Skin epidermis (tissue), 12 donors: ENCODE measurements around the gene PBX4.

Experiments used
- H3K27ac ChIP-seq, 21 experiments: fragments of 200-600 bp; sonication (generic) in 11 of 21; one replicate each; pipeline ENCODE4 v1.5.0; 2020; ENCODE audit warnings: mild to moderate bottlenecking in 3 of 21, inconsistent platforms in 2 of 21, moderate library complexity in 2 of 21
- H3K4me3 ChIP-seq, 7 experiments: fragments of 200-600 bp; sonication (generic) in 2 of 7; one replicate each; pipeline ENCODE4 v1.5.0; 2020; ENCODE audit warnings: inconsistent platforms in 2 of 7, mild to moderate bottlenecking in 2 of 7, moderate library complexity in 1 of 7

PBX4 gene

GRCh38 chr19:19531951-19532805 lies 86.3 kb downstream of the PBX4 start:
- no peak overlapping the region for H3K27ac ChIP-seq
- no peak overlapping the region for H3K4me3 ChIP-seq

- H3K4me3 ChIP-seq = no peak overlapping the region
- H3K27ac ChIP-seq = peak overlapping the region in 1 of 21 experiments; percentile 10
Measured at GRCh38 chr19:19530889-19531288, 87.6 kb downstream of the PBX4 start.

- H3K4me3 ChIP-seq = no peak overlapping the region
- H3K27ac ChIP-seq = no peak overlapping the region
Measured at GRCh38 chr19:19530423-19530804, 88.1 kb downstream of the PBX4 start.

DNA sequence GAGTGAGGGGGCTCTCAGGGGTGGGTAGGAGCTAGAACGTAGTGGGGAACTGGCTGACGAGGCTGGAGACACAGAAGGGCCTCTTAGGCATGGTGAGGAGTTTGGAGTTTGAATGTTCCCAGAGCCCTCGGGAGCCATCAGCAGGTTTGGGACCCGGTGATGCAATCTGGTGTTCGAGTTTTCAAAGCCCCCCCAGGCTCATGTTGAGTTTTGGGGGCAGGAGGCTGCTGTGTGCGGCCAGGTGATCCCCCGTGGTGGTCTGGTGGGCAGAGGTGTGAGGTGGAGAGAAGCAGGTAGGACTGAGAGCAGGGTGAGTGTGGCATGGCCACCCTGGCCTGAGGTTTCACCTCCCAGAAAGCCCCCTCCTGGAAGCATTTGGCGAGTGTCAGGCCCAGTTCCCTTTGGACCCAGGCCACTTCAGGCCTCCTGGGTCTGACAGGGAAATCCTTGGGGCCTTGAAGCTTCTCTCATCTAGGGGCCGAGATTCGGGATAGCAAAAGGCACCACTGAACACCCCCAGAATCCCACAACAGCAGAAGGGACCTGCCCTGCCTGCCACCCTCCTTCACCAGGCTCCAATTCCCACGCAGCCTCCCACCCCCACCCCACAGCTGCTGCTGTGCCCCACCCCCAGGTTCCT lies 88.6 kb downstream of the PBX4 start:
- no peak overlapping the region for H3K27ac ChIP-seq

GRCh38 chr19:19528721-19529490 lies 89.6 kb downstream of the PBX4 start, which contains the start of gene YJEFN3:
Gene YJEFN3 (plus strand): TSS chr19:19528911. CDS start chr19:19528933, 22 bp downstream.
- no peak within 1 kb of the TSS for H3K27ac ChIP-seq
- no peak within 1 kb of the TSS for H3K4me3 ChIP-seq

More for the DNA sequence above, 88.6 kb downstream of the PBX4 start:
- no peak overlapping the region for H3K4me3 ChIP-seq

GRCh38 chr19:19527674-19528625 lies 90.5 kb downstream of the PBX4 start:
- no peak overlapping the region for H3K27ac ChIP-seq
- H3K4me3 ChIP-seq = no peak overlapping the region

DNA sequence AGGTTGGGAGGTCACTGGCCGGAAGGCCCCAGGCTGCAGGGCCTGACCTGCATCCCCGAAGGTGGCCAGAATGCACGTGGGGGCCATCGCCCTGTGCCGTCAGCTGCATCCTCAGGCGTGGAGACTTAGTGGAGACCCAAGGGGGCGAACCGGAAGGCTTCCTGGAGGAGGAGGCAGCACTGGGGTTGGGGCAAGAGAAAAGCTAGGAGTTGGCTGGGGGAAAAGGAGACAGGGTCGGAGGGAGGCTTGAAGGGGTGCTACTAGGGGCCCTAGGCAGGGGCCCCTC lies 91.2 kb downstream of the PBX4 start:
- H3K27ac ChIP-seq = no peak overlapping the region
- no peak overlapping the region for H3K4me3 ChIP-seq

DNA sequence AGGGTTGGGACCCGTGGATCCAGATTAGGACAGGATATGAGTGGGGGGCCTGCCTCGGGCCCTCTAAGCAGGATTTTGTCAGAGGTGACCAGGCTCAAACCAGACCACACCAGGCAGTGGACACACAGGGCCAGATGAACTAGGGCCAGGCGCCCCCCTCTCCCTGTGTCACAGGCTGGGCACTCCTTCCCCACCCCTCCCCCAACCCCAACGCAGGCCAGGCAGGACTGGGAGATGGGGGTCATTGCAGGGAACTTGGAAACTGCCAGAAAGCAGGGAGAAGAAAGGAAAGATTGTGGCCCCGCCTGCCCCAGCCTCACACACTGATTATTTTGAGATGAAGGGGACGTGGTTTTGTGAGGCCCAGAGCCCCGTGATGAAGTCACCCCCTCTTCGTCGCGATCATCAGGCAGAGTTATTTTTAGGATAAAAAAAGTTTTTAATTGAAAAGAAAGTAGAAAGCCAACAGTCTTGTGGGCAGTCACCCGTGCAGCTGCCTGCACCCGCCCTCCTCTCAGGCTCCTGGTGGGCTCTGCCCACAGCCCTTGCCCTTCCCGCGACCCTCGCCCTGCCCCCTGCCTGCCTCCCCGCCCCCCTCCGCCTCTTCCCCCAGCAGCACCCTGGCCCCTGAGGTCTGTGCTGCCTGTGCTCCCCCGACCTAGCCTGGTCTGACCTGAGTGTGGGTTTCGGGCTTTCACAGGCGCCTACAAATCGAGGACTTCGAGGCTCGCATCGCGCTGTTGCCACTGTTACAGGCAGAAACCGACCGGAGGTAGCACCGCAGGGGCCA lies 91.7 kb downstream of the PBX4 start:
- no peak overlapping the region for H3K4me3 ChIP-seq
- no peak overlapping the region for H3K27ac ChIP-seq

DNA sequence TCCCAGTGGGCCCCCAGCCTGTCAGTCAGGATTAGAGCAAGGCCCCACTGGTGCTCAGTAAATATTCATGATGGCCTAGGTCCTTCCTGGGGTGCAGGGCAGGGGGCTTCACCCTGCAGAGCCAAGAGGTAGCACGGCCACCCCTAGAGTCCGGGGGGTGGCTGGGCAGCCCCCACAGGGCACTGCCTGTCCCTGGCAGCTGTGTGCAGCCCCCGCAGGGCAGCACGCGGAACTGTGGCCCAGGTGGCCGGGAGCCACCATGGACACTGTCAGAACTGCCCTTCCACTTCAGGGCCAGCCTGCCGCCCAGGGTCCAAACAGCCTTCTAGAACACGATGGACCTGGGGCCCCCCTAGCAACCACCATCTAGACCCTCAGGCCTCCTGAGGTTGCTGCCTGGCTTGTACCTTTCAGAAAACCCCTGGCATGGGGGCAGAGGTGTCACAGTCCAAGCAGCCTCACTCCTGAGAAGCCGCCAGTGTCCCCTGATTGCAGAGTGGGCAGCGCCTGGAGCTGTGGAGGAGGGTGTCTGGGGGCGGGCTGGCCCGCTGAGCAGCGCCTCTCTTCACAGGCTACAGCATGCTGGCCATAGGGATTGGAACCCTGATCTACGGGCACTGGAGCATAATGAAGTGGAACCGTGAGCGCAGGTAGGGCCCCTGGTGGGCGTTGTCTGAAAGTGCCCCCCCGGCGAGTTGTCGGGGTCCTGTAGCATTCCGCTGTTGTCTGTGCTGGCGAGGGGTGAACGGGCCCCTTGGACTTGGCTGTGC lies 92.7 kb downstream of the PBX4 start:
- no peak overlapping the region for H3K4me3 ChIP-seq
- no peak overlapping the region for H3K27ac ChIP-seq

GRCh38 chr19:19524053-19524452 lies 94.4 kb downstream of the PBX4 start:
- no peak overlapping the region for H3K27ac ChIP-seq

DNA sequence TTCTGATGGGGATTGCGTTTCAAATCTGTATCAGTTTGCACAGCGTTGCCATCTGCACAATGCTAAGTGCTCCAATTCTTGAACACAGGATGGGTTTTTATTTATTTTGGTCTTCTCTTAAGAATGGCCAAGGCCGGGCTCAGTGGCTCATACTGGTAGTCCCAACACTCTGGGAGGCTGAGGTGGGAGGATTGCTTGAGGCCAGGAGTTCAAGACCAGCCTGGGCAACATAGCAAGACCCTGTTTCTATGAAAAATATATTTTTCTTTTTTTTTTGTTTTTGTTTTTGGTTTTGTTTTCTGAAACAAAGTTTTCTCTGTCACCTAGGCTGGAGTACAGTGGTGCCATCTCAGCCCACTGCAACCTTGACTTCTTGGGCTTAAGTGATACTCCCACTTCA lies 95.3 kb downstream of the PBX4 start:
- no peak overlapping the region for H3K27ac ChIP-seq

More at GRCh38 chr19:19524053-19524452, 94.4 kb downstream of the PBX4 start:
- no peak overlapping the region for H3K4me3 ChIP-seq

DNA sequence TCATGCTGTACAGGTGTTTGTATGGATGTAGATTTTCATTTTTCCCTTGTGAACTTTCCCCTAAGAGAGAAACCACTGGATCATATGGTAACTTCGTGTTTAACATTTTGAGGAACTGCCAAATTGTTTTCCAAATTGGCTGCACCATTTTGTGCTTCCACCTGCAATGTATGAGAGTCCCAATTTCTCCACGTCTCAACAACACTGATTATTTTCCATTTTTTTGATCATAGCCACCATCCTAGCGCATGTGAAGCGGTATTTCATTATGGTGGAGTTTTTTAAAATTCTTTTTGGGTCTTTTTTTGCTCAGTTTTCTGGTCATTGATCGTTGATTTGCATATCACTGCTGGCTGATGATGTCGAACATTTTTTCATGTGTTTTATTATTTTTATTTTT lies 97.5 kb downstream of the PBX4 start:
- Histone ChIP-seq H3K27ac (no peak overlapping the region), H3K4me3 (no peak overlapping the region)

More for the DNA sequence above, 95.3 kb downstream of the PBX4 start:
- no peak overlapping the region for H3K4me3 ChIP-seq

GRCh38 chr19:19517235-19517619 lies 101.3 kb downstream of the PBX4 start:
- peak overlapping the region in 1 of 21 experiments; percentile 88 for H3K27ac ChIP-seq
- peak overlapping the region in 3 of 7 experiments; percentile 69 to 73 (median 71) for H3K4me3 ChIP-seq

DNA sequence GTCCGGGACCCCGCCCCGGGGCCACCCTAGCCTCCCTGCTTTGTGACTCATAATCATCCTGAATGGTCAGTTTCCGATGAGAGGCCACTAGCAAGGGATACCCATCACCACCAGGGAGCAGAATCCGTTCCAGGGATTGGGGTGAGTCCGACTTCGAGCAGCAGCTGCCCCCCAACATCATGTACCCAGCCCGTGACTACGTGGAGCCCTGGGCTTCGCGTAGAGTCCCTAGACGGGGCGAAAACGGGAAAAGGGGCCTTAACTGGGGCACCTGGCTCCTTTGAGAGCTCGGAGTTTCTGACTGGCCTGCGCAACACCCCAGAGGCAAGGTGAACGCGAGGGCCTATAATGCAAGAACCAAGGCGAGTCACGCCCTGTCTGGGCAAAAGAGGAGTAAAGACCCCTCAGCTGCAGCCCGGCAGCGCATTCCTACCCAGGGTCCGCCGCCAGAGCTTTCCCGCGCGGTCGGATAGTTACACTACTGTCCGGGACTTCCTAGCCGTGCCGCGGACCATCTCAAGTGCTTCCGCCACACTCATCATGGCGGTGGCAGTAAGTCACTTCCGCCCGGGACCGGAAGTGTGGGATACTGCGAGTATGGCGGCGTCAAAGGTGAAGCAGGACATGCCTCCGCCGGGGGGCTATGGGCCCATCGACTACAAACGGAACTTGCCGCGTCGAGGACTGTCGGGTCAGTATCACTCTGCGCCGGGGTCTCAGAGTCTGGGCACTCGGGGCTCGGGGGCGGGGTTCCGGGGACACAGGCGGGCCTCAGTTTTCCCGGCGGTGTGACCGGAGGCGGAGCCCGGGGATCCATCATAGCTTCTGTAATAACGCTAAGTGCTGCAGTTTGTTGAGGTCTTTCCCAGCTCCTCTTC lies 102.6 kb downstream of the PBX4 start, which contains the start of gene NDUFA13:
TSS of gene NDUFA13 (plus strand) at position 584 of the 878 bp plus-strand sequence. CDS start at position 598, 14 bp downstream.
- peak within 1 kb of the TSS; percentile 48 to 74 (median 71) for H3K4me3 ChIP-seq
- peak within 1 kb of the TSS; percentile 7 to 92 (median 87) for H3K27ac ChIP-seq

DNA sequence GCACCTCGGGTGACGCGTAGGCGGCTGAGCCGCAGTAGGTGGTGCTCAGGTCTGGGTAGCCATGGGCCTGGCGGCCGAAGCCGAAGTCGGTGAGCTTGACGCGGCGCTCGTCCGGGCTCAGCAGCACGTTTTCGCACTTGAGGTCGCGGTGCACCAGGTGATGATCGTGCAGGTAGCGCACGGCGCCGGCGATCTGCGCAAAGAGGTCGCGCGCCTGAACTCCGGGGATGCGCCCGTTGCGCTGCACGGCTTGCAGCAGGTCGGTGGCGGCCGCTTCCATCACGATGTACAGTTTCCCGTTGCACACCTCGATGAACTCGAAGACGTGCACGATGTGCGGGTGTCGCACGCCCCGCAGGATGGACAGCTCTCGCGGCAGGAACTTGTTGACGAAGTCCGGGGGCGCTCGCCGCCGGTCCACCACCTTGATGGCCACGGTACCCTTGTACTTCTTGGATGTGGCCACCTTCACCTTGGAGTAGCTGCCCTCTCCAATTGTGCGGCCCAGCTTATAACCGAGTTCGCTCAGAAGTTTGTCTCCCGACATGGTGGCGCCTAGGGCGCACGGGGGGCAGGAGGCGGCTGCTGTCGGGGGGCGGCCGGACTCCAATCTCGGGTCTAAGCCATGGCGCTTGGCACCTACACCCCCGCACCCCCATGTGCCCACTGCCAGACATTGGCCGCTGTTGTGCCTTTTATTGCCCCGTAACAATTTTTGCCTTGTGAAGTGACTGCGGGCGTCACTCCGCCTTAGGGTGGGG lies 103.4 kb downstream of the PBX4 start, which contains the start of gene TSSK6:
TSS of gene TSSK6 (minus strand) at position 668 of the 761 bp plus-strand sequence. CDS start at position 547, 121 bp downstream.
- peak within 1 kb of the TSS; percentile 48 to 74 (median 71) for H3K4me3 ChIP-seq
- H3K27ac ChIP-seq = peak within 1 kb of the TSS; percentile 7 to 92 (median 87)

- Histone ChIP-seq H3K4me3 (no peak overlapping the region), H3K27ac (no peak overlapping the region)
Measured at GRCh38 chr19:19514215-19514657, 104.3 kb downstream of the PBX4 start.
